SK-N-SH treated with all-trans-retinoic acid at 6 μM for 48 hours (cell line): ENCODE measurements around the gene NTM.

Experiments used
- ATAC-seq: fragments of 200-7000 bp; cut with Tn5 transposase; 3 replicates; pipeline ENCODE4 v1.9.1; 2020; ENCODE audit warnings: mild to moderate bottlenecking, moderate library complexity
- ARNTL ChIP-seq: fragments of 450-650 bp; formaldehyde crosslinking; IDR thresholded peaks from 2 replicates; pipeline ENCODE4 v1.5.0; 2020; ENCODE audit warnings: low read depth, mild to moderate bottlenecking, moderate library complexity, borderline replicate concordance
- BACH2 ChIP-seq: fragments of 250-450 bp; sonication (Bioruptor Pico); IDR thresholded peaks from 2 replicates; pipeline ENCODE4 v1.9.0; 2021; ENCODE audit warnings: mild to moderate bottlenecking, borderline replicate concordance
- CSDC2 ChIP-seq: fragments of 250-450 bp; sonication (Bioruptor Pico); IDR thresholded peaks from 2 replicates; pipeline ENCODE4 v1.5.0; 2020; ENCODE audit warnings: mild to moderate bottlenecking, moderate library complexity
- ESRRG ChIP-seq: fragments of 250-450 bp; sonication (Bioruptor Pico); IDR thresholded peaks from 2 replicates; pipeline ENCODE4 v1.6.1; 2021; ENCODE audit warnings: mild to moderate bottlenecking
- GLIS3 ChIP-seq: fragments of 250-450 bp; sonication (Bioruptor Pico); IDR thresholded peaks from 2 replicates; pipeline ENCODE4 v1.5.0; 2020; ENCODE audit warnings: mild to moderate bottlenecking, moderate library complexity
- OSR1 ChIP-seq: fragments of 250-450 bp; sonication (Bioruptor Pico); IDR thresholded peaks from 2 replicates; pipeline ENCODE4 v1.8.0; 2022; ENCODE audit warnings: moderate library complexity, mild to moderate bottlenecking, inconsistent platforms
- PATZ1 ChIP-seq: fragments of 250-450 bp; sonication (Bioruptor Pico); IDR thresholded peaks from 2 replicates; pipeline ENCODE4 v1.8.0; 2020; ENCODE audit warnings: mild to moderate bottlenecking, moderate library complexity, borderline replicate concordance
- PPARA ChIP-seq: fragments of 250-450 bp; sonication (Bioruptor Pico); IDR thresholded peaks from 2 replicates; pipeline ENCODE4 v1.5.0; 2020; ENCODE audit warnings: mild to moderate bottlenecking, borderline replicate concordance
- RARB ChIP-seq: fragments of 250-450 bp; sonication (Bioruptor Pico); IDR thresholded peaks from 2 replicates; pipeline ENCODE4 v1.8.0; 2021; ENCODE audit warnings: mild to moderate bottlenecking, moderate library complexity
- SNAI2 ChIP-seq: fragments of 250-450 bp; sonication (Bioruptor Pico); IDR thresholded peaks from 2 replicates; pipeline ENCODE4 v1.5.0; 2020; ENCODE audit warnings: mild to moderate bottlenecking, moderate library complexity
- TCF4 ChIP-seq: fragments of 250-450 bp; sonication (Bioruptor Pico); IDR thresholded peaks from 2 replicates; pipeline ENCODE4 v1.8.0; 2021; ENCODE audit warnings: mild to moderate bottlenecking, moderate library complexity, borderline replicate concordance
- ZC3H10 ChIP-seq: fragments of 250-450 bp; sonication (Bioruptor Pico); IDR thresholded peaks from 2 replicates; pipeline ENCODE4 v1.5.1; 2021; ENCODE audit warnings: mild to moderate bottlenecking, moderate library complexity
- ZFP3 ChIP-seq: fragments of 250-450 bp; sonication (Bioruptor Pico); IDR thresholded peaks from 2 replicates; pipeline ENCODE4 v1.5.0; 2020; ENCODE audit warnings: mild to moderate bottlenecking, moderate library complexity
- ZFP30 ChIP-seq: fragments of 450-650 bp; formaldehyde crosslinking; IDR thresholded peaks from 2 replicates; pipeline ENCODE4 v1.5.0; 2022; ENCODE audit warnings: mild to moderate bottlenecking, moderate library complexity
- ZNF565 ChIP-seq: fragments of 450-650 bp; formaldehyde crosslinking; conservative IDR thresholded peaks from 2 replicates; pipeline ENCODE4 v1.5.0; 2020; ENCODE audit warnings: low read depth, mild to moderate bottlenecking, moderate library complexity
- ZNF70 ChIP-seq: fragments of 450-650 bp; formaldehyde crosslinking; IDR thresholded peaks from 2 replicates; pipeline ENCODE4 v1.5.0; 2020; ENCODE audit warnings: mild to moderate bottlenecking, moderate library complexity
- ZNF8 ChIP-seq: fragments of 450-650 bp; formaldehyde crosslinking; IDR thresholded peaks from 2 replicates; pipeline ENCODE4 v1.5.0; 2020; ENCODE audit warnings: mild to moderate bottlenecking, moderate library complexity
- TF ChIP-seq, protein P1 (sequence below): fragments of 250-450 bp; sonication (Bioruptor Pico); IDR thresholded peaks from 2 replicates; pipeline ENCODE4 v1.5.1; 2021; ENCODE audit warnings: mild to moderate bottlenecking, moderate library complexity
- TF ChIP-seq, protein P2 (sequence below): fragments of 250-450 bp; sonication (Bioruptor Pico); IDR thresholded peaks from 2 replicates; pipeline ENCODE4 v1.5.1; 2020; ENCODE audit warnings: low read depth, mild to moderate bottlenecking, moderate library complexity
- TF ChIP-seq, protein P3 (sequence below): fragments of 250-450 bp; sonication (Bioruptor Pico); IDR thresholded peaks from 2 replicates; pipeline ENCODE4 v1.5.0; 2020; ENCODE audit warnings: mild to moderate bottlenecking, moderate library complexity

The NTM gene

GRCh38 chr11:132256528-132257279 is 886.3 kb downstream of the NTM start:
- ATAC-seq, result no peak
- TF ChIP-seq CSDC2 (CRISPR knock-in tag), result no peak
- TF ChIP-seq TCF4 (CRISPR knock-in tag), result no peak
- no peak for TF ChIP-seq ZC3H10 (CRISPR knock-in tag)
- TF ChIP-seq ZFP3 (CRISPR knock-in tag), result no peak
- TF ChIP-seq PATZ1 (CRISPR knock-in tag), result no peak
- TF ChIP-seq, all 23 proteins: peak for 0

DNA sequence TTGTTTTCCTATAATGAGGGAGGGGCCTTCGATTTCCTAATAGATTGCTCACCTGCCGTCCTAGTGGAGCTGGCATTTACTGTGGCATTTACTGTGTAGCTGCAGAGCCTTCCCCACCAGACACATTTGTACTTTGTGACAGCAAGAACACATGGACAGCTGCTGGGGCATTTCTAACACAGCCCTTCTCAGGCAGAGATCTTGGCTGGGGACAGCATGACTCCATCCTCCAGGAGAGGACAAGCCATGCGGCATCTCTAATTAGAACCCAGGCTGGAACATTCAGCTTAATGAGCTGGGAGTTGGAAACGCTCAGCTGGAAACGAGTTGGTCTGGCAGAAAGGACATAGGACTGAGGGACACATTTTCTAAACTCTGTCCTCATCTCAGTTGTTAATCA is 887.5 kb downstream of the NTM start:
- TF ChIP-seq, protein P1, sequence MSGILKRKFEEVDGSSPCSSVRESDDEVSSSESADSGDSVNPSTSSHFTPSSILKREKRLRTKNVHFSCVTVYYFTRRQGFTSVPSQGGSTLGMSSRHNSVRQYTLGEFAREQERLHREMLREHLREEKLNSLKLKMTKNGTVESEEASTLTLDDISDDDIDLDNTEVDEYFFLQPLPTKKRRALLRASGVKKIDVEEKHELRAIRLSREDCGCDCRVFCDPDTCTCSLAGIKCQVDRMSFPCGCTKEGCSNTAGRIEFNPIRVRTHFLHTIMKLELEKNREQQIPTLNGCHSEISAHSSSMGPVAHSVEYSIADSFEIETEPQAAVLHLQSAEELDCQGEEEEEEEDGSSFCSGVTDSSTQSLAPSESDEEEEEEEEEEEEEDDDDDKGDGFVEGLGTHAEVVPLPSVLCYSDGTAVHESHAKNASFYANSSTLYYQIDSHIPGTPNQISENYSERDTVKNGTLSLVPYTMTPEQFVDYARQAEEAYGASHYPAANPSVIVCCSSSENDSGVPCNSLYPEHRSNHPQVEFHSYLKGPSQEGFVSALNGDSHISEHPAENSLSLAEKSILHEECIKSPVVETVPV (CRISPR knock-in tag), result no peak
- TF ChIP-seq SNAI2 (CRISPR knock-in tag) (no peak), ARNTL (no peak), CSDC2 (CRISPR knock-in tag) (no peak), PPARA (CRISPR knock-in tag) (no peak), BACH2 (no peak), ESRRG (no peak), RARB (CRISPR knock-in tag) (no peak), ZFP30 (CRISPR knock-in tag) (no peak), ZC3H10 (CRISPR knock-in tag) (no peak)
- ATAC-seq, result no peak

- ATAC-seq, result no peak
- no peak for TF ChIP-seq ESRRG
- no peak for TF ChIP-seq ZNF565 (CRISPR knock-in tag)
- TF ChIP-seq, all 23 proteins: peak for 0
Measured at GRCh38 chr11:132258875-132259274, 888.5 kb downstream of the NTM start.

GRCh38 chr11:132260636-132261035 is 890.2 kb downstream of the NTM start:
- TF ChIP-seq GLIS3 (CRISPR knock-in tag) (no peak), ARNTL (no peak), OSR1 (CRISPR knock-in tag) (no peak), RARB (CRISPR knock-in tag) (no peak), ZNF70 (CRISPR knock-in tag) (no peak), ZFP30 (CRISPR knock-in tag) (no peak), ESRRG (no peak), PPARA (CRISPR knock-in tag) (no peak), TCF4 (CRISPR knock-in tag) (no peak), ZNF8 (CRISPR knock-in tag) (no peak), PATZ1 (CRISPR knock-in tag) (no peak)
- TF ChIP-seq, protein P2, sequence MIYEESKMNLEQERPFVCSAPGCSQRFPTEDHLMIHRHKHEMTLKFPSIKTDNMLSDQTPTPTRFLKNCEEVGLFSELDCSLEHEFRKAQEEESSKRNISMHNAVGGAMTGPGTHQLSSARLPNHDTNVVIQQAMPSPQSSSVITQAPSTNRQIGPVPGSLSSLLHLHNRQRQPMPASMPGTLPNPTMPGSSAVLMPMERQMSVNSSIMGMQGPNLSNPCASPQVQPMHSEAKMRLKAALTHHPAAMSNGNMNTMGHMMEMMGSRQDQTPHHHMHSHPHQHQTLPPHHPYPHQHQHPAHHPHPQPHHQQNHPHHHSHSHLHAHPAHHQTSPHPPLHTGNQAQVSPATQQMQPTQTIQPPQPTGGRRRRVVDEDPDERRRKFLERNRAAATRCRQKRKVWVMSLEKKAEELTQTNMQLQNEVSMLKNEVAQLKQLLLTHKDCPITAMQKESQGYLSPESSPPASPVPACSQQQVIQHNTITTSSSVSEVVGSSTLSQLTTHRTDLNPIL (CRISPR knock-in tag), result no peak
- ATAC-seq, result no peak

DNA sequence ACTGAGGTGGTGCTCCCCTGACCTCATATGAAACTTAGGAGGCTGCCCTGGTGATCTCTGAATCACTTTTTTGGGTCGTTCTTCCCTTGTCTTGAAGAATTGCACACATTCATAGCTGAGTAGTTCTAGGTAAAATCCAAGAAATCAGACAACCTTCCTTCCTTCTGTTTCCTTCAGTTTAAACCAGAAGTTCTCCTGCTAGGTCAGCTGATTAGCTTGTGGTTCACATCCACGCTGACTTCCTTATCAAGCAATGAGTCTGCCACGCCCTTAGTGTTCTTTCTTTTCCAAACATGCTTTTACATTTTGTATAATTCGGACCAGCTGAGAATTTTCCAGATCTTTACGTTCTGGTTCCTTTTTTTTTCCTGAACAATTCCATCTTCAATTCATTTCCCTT is 892.8 kb downstream of the NTM start:
- ATAC-seq, result no peak
- TF ChIP-seq ZNF8 (CRISPR knock-in tag) (no peak), TCF4 (CRISPR knock-in tag) (no peak), CSDC2 (CRISPR knock-in tag) (no peak), ZFP3 (CRISPR knock-in tag) (no peak), GLIS3 (CRISPR knock-in tag) (no peak), SNAI2 (CRISPR knock-in tag) (no peak), ZNF565 (CRISPR knock-in tag) (no peak), RARB (CRISPR knock-in tag) (no peak), PATZ1 (CRISPR knock-in tag) (no peak), ZNF70 (CRISPR knock-in tag) (no peak), ZC3H10 (CRISPR knock-in tag) (no peak), OSR1 (CRISPR knock-in tag) (no peak), ARNTL (no peak)
- TF ChIP-seq, protein P3, sequence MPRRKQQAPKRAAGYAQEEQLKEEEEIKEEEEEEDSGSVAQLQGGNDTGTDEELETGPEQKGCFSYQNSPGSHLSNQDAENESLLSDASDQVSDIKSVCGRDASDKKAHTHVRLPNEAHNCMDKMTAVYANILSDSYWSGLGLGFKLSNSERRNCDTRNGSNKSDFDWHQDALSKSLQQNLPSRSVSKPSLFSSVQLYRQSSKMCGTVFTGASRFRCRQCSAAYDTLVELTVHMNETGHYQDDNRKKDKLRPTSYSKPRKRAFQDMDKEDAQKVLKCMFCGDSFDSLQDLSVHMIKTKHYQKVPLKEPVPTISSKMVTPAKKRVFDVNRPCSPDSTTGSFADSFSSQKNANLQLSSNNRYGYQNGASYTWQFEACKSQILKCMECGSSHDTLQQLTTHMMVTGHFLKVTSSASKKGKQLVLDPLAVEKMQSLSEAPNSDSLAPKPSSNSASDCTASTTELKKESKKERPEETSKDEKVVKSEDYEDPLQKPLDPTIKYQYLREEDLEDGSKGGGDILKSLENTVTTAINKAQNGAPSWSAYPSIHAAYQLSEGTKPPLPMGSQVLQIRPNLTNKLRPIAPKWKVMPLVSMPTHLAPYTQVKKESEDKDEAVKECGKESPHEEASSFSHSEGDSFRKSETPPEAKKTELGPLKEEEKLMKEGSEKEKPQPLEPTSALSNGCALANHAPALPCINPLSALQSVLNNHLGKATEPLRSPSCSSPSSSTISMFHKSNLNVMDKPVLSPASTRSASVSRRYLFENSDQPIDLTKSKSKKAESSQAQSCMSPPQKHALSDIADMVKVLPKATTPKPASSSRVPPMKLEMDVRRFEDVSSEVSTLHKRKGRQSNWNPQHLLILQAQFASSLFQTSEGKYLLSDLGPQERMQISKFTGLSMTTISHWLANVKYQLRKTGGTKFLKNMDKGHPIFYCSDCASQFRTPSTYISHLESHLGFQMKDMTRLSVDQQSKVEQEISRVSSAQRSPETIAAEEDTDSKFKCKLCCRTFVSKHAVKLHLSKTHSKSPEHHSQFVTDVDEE (CRISPR knock-in tag), result no peak
